Bone marrow (tissue), 2 donors: ENCODE data around the gene SNX22.

Source experiments
- DNase-seq, 2 donors: peaks; one replicate each; lab custom pipeline; 2025; lab: John Stamatoyannopoulos, UW

Gene SNX22

DNA sequence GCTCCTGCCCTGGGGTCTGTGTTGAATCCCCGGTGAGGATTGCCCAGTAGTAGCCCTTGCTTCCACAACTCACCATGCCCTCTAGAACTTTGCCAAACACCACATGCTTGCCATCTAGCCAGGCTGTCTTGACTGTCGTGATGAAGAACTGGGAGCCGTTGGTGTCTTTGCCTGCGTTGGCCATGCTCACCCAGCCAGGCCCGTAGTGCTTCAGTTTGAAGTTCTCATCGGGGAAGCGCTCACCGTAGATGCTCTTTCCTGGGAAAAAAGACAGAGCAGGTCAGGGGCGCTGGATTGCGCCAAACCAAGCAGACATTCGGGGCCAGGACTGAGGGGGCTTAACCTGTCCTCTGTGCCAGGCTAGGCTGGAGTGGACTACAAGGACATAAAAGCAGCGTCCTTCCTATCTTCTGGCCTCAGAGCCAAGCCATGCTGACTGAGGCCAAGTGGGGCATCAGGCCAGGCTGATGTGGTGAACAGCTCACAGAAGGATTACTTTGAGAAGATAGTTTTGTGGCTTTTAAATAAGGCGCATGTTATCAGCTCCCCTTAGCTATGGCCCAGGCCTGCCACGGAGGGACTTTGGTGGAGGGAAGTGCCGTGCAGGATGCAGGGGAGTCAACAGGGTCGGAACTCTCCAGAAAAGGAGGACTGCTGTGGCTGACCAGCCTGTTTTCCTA, 5.3 kb downstream of the SNX22 start:
- no peak for DNase-seq

DNA sequence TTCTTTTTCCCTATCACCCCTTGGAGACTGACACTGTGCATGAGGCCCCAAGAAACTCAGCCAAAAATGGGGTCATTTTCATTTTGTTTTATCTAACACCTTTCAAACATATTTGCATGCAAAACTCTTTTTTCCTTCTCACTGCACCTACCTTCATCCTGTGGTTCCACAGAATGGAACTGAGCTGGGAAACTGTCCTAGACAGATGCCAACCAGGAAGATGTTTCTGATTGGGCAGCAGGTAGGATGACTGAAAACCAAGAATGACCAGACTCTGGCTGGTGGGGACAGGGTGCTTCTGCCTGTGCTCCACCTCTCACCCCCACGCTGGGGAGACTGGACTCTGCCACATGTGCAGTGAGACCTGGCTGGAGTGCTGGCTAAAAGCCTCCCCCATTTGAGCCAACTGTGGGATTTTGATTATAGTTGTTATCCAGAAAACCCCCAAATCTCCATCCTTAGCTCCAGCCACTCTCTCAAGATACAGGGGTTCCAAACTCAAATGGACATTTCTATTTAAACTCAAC, 6.1 kb downstream of the SNX22 start:
- DNase-seq, result no peak

DNA sequence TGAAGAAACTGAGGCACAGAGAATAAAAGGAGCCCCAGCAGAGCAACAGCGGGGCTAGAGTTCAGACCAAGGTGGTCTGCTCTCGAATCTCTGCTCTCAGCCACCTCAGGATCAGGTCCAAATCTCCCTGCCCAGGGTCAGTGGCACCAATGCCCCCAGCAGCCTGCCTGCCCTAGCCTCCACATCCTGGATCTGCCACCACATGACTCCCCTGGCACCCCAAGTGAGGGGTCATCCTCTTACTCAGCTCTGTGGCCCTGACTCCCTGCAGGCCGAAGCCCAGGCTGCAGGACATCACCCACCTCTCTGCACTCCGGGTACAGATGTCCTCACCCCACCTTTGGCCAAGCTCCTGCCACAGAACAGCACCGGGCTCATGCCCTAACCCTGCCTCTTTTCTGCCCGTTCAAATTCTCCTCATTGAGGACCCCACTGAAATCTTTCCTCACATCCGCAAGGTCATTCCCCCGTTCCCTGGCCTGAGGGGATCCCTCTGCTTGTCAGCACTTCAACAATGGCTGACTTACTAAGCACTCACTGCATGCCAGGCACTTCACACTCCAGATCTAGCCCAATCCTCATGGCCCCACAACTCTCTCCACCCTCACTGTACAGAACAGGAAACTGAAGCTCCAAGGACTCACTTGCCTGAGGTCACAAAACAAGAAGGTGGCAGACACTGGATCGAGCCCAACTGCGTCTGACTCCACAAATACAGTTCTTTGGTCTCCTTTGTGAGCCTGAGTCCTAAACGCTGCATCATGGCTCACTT, 7.0 kb downstream of the SNX22 start:
- no peak for DNase-seq

DNA sequence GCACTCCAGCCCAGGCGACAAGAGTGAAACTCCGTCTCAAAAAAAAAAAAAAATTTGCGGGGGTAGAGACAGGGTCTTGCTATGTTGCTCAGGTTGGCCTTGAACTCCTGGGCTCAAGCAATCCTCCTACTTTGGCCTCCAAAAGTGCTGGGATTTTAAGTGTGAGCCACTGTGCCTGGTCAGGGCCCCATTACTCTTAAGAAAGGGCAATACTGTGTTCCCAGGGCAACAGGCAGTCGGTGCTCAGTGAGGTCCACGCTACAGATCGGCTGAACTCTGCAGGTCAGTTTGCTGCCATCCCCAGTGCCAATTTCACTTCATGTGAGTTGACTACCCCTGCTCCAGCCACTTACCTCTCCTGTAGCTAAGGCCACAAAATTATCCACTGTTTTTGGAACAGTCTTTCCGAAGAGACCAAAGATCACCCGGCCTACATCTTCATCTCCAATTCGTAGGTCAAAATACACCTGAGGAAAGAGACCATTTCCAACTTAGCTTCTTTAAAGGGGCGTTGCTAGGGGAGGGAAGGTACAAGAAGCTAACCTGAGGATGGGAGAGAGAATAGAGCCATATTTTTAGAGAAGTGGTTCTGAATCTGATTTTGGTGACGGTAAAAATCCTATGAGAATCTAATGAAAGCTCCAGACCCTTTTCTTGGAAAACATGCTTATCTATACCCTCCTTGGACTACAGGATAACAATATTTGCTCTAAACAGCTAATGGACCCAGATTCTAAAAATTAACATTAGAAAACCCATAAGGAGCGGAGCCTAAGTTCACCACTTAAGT, 10.4 kb downstream of the SNX22 start:
- no peak for DNase-seq

DNA sequence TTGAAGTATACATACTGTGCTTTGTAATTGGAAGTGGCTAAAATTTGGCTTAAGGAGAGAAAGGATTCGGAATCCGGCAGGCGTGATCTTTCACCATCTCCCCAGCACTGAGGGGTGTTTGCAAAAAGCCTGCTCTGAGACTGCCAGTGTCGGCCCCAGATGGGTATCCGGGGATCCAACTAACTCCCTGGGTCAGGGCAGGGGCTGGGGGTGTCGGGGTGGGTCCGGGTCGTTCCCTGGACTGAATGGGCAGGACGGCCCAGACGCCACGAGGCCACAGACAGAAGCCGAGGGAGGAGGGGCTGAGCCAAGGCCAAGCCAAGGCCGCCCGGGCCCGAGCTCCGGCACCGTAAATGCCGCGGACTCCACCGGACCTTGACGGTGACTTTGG, 10.9 kb downstream of the SNX22 start:
- DNase-seq, result no peak

DNA sequence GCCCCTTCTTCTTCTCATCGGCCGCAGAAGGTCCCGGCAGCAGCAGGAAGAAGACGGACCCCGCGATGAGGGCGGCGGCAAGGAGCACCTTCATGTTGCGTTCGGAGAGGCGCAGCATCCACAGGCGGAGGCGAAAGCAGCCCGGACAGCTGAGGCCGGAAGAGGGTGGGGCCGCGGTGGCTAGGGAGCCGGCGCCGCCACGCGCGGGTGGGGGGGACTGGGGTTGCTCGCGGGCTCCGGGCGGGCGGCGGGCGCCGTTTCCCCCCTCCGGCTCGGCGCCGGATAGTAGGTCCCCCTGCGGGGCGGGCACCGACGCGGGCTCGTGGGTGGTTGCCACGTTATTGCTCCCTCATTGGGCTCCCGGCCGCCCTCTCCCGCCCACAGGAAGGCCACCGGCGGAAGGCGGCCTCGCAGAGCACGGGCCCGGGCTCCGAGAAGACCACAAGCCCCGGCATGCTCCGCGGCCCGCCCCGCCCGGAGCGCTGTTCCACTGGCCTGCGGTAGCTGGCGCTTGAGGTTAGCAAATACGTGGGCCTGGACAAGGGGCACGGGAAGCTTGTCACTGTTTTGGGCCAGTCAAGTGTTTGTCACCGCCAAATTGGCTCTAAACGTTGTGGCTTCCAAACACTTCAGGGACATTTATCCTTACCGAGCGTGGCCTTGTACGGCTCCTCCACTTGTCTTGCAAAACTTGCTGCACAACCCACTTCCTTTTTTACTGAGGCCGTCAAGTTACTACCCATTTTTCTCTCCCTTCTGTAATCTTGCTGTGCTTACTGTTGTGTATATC, 11.5 kb downstream of the SNX22 start, which contains the start of gene PPIB:
PPIB (minus strand) TSS at position 154 of the 790 bp plus-strand sequence; CDS start at position 118, 36 bp downstream.
- peak; percentile 95 to 99 for DNase-seq

DNA sequence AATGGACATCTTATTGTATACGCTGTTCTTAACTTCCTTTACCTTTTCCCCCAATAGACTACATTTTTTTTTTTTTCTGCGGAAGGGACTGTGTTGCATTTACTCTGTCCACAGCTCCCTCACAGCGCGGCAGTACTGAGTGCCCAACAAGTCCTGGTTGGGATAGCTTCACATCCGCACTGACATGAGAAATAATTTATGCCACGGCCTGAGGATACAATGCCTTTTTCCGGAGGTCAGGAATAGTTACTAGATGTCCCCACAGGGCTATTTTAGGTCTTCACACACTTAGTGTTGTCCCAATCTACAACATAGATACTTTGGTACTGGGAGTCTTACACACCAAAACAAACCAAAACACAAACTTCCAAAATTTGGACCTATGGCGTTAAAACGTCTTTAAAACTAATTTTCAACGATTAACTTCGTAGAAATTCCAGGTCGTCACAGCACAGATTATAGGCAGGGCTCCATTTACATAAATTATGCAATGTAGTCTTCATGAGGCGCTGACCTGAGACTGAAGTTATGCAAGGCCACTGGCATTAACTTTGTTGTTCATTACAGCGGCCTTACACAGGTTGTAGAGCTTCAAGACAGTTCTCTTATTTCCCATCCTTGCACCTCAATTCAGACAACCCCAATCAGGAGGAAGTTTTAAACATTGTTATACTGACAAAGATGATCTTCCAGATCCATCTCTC, 12.3 kb downstream of the SNX22 start:
- DNase-seq, result no peak

DNA sequence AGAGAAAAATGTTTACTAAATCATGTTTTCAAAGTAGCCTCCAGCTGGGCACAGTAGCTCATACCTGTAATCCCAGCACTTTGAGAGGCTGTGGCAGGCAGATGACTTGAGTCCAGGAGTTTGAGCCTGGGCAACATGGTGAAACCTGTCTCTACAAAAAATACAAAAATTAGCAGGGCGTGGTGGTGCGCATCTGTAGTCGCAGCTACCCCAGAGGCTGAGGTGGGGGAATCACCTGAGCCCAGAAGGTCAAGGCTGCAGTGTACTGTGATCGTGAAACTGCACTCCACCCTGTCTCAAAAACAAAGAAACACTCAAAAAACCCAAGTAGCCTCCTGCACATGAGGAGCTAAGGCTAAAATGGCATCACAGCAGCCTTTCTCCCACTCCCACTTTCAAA, 12.9 kb downstream of the SNX22 start:
- no peak for DNase-seq

DNA sequence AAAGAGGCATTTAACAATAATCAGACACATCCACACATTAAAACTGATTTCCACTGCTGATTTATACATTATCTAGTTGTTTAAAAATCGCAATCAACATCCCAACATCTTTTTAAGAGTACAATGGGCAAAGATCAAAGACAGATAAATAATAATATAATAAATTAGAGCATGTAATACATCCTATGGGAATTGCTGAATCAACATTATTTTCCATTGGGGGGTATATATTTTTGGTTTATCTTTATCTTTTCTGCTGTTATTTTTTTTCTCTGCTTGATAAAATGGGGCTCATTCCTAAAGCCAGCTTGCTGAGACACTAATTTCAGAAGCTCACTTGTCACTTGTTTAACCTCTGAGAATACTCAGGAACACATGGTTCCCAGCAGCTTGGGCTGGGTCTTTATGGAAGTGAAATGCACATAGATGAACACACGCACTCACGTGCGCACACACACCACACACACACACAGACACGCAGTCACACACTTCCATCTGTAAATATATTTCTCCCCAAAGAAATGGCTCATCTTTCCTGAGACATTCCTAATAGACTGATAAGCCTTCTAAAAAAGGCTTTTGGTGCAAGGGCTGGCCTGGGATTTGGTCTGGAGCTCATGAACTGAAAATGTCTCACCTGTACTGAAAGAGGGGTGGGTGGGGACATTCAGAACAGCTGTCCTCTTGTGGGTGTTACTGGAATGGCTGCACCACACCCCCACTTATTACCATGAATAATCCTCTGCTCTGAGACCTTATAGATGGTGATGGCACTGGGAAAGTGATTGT, 14.8 kb downstream of the SNX22 start:
- no peak for DNase-seq

DNA sequence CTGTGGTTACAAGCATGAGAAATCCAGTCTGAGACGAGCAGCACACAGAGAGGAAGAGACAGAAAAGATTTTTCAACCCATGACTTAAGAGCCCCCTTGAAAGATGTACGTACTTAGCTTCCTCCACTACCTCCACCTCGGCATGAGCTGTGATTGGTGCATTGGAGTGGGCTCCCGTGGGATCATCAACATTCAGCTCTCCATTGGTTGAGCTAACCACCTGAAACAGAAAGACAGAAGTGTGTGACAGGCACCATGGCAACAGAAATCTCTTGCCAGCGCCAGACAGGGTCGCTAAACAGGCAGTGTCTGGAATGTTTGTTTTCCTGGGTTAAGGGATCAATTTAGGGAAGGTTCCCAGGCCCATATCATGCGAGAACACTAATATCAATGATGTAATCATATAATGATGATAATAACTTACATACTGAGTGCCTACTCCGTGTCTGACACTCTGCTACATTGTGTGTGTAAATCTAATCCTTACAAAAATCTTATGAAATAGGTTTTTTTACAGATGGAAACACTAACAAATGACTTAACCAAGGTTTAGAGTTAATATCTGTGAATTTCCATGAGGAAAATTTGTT, 28.8 kb downstream of the SNX22 start:
- DNase-seq, result no peak

DNA sequence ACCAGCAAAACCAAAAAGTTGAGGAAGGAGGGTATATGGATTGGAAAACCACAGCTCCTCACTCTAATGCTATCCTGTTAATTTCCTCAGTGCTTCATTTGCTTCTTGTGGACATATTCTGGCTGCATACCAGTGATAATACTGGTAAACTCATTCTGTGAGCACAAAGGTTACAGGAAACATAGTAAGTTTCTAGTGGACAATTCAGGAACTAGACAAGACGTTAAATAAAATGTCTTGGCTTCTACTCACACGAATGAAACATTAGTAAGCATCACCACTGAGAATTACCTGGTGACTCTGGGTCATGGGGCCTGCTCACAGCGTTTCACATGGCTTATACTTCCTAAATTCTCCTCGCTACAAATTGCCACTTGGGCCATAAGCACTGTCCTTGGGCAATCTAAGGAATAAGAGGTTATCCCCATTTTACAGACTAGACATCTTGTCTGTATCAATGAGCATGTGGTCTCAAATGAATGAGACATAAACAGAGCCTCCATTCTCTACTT, 31.4 kb downstream of the SNX22 start:
- no peak for DNase-seq

DNA sequence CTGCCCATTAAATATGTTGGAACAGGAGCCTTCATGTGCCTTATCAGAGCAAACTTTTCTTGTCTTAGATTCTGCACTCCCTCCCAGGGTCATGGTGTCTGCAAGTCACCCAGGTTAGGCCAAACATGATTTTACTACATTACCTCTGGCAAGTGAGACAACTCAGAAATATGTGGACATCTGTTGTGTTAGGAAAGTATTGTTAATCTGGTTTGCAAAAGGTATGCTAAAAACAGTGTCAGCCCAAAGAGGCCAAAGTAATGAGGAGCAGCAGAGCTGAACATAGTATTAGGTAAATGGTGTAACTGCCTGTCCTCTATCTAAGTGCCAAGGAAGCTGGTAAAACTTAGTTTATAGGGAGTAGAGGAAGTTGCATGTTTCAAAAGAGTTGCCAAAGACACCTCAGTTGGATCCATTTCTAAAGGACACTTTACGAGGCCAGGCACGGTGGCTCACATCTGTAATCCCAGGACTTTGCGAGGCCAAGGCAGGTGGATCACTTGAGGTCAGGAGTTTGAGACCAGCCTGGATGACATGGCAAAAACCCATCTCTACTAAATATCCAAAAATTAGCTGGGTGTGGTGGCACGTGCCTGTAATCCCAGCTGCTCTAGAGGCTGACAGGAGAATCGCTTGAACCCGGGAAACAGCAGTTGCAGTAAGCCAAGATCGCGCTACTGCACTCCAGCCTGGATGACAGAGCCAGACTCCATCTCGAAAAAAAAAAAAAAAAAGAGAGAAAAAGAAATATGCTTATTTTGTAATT, 33.8 kb downstream of the SNX22 start:
- DNase-seq, result no peak

DNA sequence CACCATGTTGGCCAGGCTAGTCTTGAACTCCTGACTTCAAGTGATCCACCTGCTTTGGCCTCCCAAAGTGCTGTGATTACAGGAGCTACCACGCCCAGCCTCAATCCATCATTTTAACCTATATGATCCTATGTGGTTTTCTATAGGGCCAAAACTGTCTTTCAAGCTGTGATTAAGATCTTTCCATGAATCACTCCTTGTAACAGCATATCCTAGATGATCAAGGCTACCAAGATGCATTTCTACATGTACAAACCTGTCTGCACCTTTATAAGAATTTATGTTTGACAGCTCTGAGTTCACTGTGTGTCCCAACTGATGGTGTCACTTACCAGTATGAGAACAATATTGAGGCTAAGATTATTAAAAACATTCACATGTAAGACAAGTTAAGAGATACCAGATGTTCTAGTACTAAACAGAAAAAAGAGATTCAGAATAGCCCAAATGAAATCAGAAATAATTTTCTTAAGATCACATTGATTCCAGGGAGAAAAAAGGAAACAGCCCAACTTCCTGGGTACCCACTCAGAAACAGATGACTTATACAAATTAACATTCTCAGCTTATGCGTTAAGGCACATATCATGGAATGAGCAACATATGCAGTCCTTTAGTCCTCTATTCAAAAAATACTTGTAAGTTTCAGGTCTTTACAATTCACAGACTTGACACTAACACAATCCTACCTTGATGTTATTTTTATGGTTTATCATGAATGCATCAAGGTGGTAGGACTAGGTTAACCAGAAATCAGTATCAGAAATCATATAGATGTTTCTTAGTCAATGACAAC, 36.1 kb downstream of the SNX22 start:
- DNase-seq, result no peak

DNA sequence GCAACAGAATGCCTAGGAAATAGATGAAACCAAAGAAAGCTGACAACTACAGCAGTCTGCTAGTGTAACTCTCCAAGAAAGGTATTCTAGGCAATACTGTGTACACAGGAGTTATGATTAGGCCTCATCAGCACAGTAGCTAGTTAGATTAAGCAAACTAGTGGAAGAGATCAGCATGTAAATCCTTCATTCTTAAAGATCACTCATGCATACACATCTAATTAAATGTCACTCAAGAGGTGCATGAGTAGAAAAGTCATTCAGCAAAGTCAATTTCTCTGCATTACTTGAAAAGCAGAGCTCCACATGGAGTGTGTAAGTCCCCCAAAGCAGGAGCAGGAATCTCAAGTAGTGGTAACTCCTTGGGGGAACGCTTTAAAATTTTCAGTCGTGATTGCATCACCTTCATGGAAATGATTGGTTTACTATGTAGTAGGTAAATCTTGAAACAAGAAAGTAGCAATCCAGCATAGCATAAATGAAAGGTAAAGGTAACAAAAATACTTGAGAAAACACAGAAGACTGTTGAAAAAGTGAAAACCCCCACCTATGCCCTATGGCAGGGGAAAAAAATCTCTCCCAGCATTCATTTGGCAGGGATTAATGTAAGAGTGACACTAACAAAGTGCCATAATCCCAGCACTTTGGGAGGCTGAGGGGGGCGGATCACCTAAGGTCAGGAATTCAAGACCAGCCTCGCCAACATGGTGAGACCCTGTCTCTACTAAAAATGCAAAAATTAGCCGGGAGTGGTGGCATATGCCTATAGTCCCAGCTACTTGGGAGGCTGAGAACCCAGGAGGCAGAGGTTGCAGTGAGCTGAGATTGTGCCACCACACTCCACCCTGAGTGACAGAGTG, 40.7 kb downstream of the SNX22 start:
- DNase-seq, result no peak

DNA sequence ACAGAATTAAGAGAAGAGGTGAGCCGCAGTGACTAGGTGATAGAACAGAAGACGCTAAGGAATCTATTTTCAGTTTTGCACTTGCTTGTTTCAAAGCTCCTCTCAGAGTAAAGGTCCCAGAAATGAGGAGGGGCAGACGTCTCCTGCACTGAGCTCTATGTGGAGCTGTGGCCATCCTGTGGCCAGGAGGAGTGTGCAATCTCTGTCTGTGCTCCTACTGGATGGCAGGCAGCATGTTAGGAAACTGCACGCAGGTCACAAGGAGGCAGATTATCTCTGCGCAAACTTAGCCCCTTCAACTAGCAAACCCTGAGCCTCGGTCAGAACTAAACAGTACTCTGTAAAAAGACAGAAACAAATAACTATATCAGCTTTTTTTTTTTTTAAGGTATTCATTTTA, 42.4 kb downstream of the SNX22 start:
- DNase-seq, result no peak

DNA sequence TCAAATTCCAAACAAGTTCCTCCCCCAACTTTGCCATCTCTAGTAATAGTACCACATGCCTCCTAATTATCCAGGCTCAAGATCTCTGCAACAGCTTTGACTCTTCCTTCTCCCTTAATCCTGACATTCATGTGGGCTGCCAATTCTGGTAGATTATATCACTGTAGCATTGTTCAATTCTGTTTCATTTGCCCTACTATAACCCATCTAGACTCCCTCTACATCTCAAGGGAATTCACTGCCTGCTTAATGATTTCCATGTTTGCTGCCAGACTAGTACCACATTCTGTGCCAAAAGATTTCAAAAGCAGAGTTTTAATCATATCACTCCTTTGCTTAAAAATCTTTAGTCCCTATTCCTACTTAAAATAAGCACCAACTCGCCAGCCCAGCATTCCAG, 45.9 kb downstream of the SNX22 start:
- no peak for DNase-seq

DNA sequence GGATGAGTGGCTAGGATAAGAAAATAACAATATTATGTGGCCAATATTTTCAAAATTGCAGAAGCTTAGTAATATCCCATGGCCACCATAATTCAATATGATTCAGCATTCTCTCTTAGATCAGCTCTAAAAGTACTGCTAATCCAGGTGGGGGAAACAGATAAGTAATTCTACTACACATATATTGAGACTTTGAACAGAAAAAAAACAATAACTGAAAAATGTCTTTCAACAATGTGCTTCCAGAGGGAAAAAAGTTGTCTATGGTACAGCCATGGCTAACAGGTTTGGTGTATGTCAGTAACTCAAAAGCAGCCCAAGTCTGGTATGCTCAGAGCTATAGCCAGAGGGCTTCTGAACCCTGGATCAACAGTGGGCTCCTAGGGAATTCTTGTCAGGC, 53.7 kb downstream of the SNX22 start:
- DNase-seq, result no peak
